Measurements from ENCODE around the gene MEFV. TPM values are rescaled to one million over a fixed set of nuclear protein-coding genes. Genes with fewer than 3 reads are reported as not detected.

MEFV gene
- total RNA-seq, 4 donors from 2014 or later: 0.32 to 1.2 (median 0.76) TPM

GRCh38 chr16:3246876-3247275 lies 9.6 kb downstream of the MEFV start:
- no peak for TF ChIP-seq CTCF (IDR thresholded peaks at IDR 0.05 in 4 of 5, conservative IDR thresholded peaks at IDR 0.05 in 1 of 5)
- no peak for TF ChIP-seq POLR2A (IDR thresholded peaks at IDR 0.05)
- H3K27me3 ChIP-seq: no peaks in the 10 kb centered on the region
- in situ Hi-C loops (cut with MboI; ENCODE audit: low sequenced_read_pairs in 4 of 4) (no loop called here), intact Hi-C loops (cut with DNase I; ENCODE audit: low total_unique reads) (no loop called here)
- ATAC-seq: no peak
- no peak overlapping the region for H3K4me3 ChIP-seq
- H3K27ac ChIP-seq: no peak overlapping the region
- no peaks in the 10 kb centered on the region for H3K36me3 ChIP-seq
- no peaks in the 10 kb centered on the region for H3K4me1 ChIP-seq
- no peak for DNase-seq
- H3K9me3 ChIP-seq: no peaks in the 10 kb centered on the region

- Histone ChIP-seq H3K27ac (no peak overlapping the region), H3K4me3 (no peak overlapping the region), H3K36me3 (no peaks in the 10 kb centered on the region), H3K9me3 (no peaks in the 10 kb centered on the region), H3K27me3 (no peaks in the 10 kb centered on the region), H3K4me1 (no peaks in the 10 kb centered on the region)
- no peak for TF ChIP-seq CTCF (IDR thresholded peaks at IDR 0.05 in 4 of 5, conservative IDR thresholded peaks at IDR 0.05 in 1 of 5)
- no peak for TF ChIP-seq POLR2A (IDR thresholded peaks at IDR 0.05)
- DNase-seq (no peak), ATAC-seq (no peak)
- intact Hi-C loops (cut with DNase I; ENCODE audit: low total_unique reads): no loop called here
- in situ Hi-C loops (cut with MboI; ENCODE audit: low sequenced_read_pairs in 4 of 4): no loop called here
Measured at GRCh38 chr16:3246002-3246401, 10.4 kb downstream of the MEFV start.

- in situ Hi-C loops (cut with MboI; ENCODE audit: low sequenced_read_pairs in 4 of 4) (no loop called here), intact Hi-C loops (cut with DNase I; ENCODE audit: low total_unique reads) (no loop called here)
- H3K4me3 ChIP-seq: no peak overlapping the region
- ATAC-seq: no peak
- TF ChIP-seq CTCF (IDR thresholded peaks at IDR 0.05 in 4 of 5, conservative IDR thresholded peaks at IDR 0.05 in 1 of 5) (no peak), POLR2A (IDR thresholded peaks at IDR 0.05) (no peak)
- no peaks in the 10 kb centered on the region for H3K27me3 ChIP-seq
- H3K4me1 ChIP-seq: no peaks in the 10 kb centered on the region
- no peaks in the 10 kb centered on the region for H3K9me3 ChIP-seq
- no peaks in the 10 kb centered on the region for H3K36me3 ChIP-seq
- DNase-seq: no peak
- H3K27ac ChIP-seq: no peak overlapping the region
Measured at GRCh38 chr16:3243882-3244281, 12.6 kb downstream of the MEFV start.

- in situ Hi-C loops (cut with MboI; ENCODE audit: low sequenced_read_pairs in 4 of 4) (no loop called here), intact Hi-C loops (cut with DNase I; ENCODE audit: low total_unique reads) (no loop called here)
- DNase-seq (no peak), ATAC-seq (no peak)
- Histone ChIP-seq H3K4me3 (no peak overlapping the region), H3K36me3 (no peaks in the 10 kb centered on the region), H3K27ac (no peak overlapping the region), H3K4me1 (no peaks in the 10 kb centered on the region), H3K27me3 (no peaks in the 10 kb centered on the region), H3K9me3 (no peaks in the 10 kb centered on the region)
- TF ChIP-seq CTCF (IDR thresholded peaks at IDR 0.05 in 4 of 5, conservative IDR thresholded peaks at IDR 0.05 in 1 of 5): no peak
- TF ChIP-seq POLR2A (IDR thresholded peaks at IDR 0.05): no peak
Measured at GRCh38 chr16:3242709-3243108, 13.7 kb downstream of the MEFV start.

GRCh38 chr16:3241761-3242160 lies 14.7 kb downstream of the MEFV start:
- no peaks in the 10 kb centered on the region for H3K9me3 ChIP-seq
- ATAC-seq: no peak
- in situ Hi-C loops (cut with MboI; ENCODE audit: low sequenced_read_pairs in 4 of 4): no loop called here

More at GRCh38 chr16:3241761-3242160, 14.7 kb downstream of the MEFV start:
- TF ChIP-seq POLR2A (IDR thresholded peaks at IDR 0.05) (no peak), CTCF (IDR thresholded peaks at IDR 0.05 in 4 of 5, conservative IDR thresholded peaks at IDR 0.05 in 1 of 5) (no peak)
- no peaks in the 10 kb centered on the region for H3K36me3 ChIP-seq
- intact Hi-C loops (cut with DNase I; ENCODE audit: low total_unique reads): no loop called here
- no peak overlapping the region for H3K27ac ChIP-seq
- no peaks in the 10 kb centered on the region for H3K4me1 ChIP-seq
- no peaks in the 10 kb centered on the region for H3K27me3 ChIP-seq
- H3K4me3 ChIP-seq: no peak overlapping the region
- DNase-seq: no peak
